Kidney epithelial cell (primary cell): ENCODE measurements around the gene MAPRE2. TPM values are rescaled to one million over a fixed set of nuclear protein-coding genes. Genes with fewer than 3 reads are reported as not detected.

ENCODE experiments used
- DNase-seq: peaks from one replicate; pipeline ENCODE4 v3.0.0-alpha.2; 2010; ENCODE audit warnings: low read depth
- H3K27me3 ChIP-seq: 2 replicates; pipeline ENCODE4 v1.6.0; 2011; ENCODE audit warnings: low read length; ENCODE audit not compliant: control insufficient read depth, insufficient read depth
- H3K36me3 ChIP-seq: 2 replicates; pipeline ENCODE4 v1.5.1; 2011; ENCODE audit warnings: low read length; ENCODE audit not compliant: control insufficient read depth, insufficient read depth
- H3K4me3 ChIP-seq: 2 replicates; pipeline ENCODE4 v1.5.1; 2011; ENCODE audit warnings: low read depth, mild to moderate bottlenecking, control low read depth, low read length
- CTCF ChIP-seq: IDR thresholded peaks from 2 replicates; pipeline ENCODE4 v1.5.1; 2011; ENCODE audit warnings: mild to moderate bottlenecking, moderate library complexity, low read length, control low read depth, inconsistent platforms; ENCODE audit not compliant: insufficient read depth, poor library complexity, severe bottlenecking
- total RNA-seq: library from RNA; depleted of rRNA; stranded (reverse); fragments of >200 nt; gene quantifications from 2 replicates; pipeline ENCODE4 v1.2.3, GENCODE V29; 2015

MAPRE2 gene
- total RNA-seq, 1 donor from 2014 or later, result 16.2 TPM

- H3K4me3 ChIP-seq, result no peak overlapping the region
- no peak for TF ChIP-seq CTCF
- H3K36me3 ChIP-seq, result no peaks in the 10 kb centered on the region
- H3K27me3 ChIP-seq, result no peaks in the 10 kb centered on the region
- no peak for DNase-seq
These were observed 2.2 kb upstream of the MAPRE2 start for GRCh38 chr18:35038881-35039491.

DNA sequence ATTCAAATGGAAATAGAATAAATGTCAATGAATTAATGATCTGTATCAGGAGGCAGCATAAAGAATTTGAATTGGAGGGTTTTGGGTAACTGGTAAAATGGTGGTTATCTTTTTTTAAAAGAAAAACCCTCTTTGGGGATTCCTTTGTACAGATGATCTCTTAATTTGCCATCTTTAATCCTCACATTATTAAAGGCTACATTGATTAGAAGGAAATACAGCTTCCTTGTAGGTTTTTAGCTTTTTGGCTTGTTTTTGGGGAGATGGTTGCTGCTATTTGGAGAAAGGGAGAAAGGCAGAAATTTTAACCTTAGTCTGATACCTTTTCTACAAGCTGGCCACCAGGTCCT, 600 bp upstream of the MAPRE2 start:
- Histone ChIP-seq H3K36me3 (no peaks in the 10 kb centered on the region), H3K27me3 (no peaks in the 10 kb centered on the region), H3K4me3 (peak overlapping the region; percentile 94)
- TF ChIP-seq CTCF, result no peak
- DNase-seq, result no peak

DNA sequence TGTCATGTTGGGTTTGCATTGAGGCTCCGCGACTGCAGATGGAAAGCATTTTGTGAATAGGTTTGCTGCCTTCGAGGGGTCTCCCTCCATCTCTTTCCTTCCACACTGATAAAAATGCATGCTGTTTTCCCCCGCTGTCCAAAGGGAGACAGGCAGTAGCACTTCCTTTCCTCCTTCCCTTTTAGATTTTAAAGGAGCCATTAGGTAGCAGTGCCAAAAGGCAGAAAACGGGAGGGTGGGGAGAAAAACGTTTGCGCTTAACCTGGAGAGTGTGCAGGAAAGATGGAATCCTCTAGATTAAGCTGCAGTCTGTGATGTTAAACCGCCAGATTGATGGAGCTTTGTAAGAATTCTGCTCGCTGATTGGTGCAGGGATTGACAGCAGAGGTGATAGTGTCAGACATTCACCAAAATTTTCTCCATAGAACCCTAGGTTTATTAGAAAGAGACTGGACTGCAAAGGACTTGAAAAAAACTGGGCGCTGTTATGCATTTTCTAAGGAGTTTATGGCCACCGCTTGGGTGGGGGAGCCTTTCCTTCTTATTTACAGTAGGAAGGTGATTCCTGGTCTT, 688 bp downstream of the MAPRE2 start:
- no peak for TF ChIP-seq CTCF
- peak overlapping the region; percentile 94 for H3K4me3 ChIP-seq
- no peaks in the 10 kb centered on the region for H3K36me3 ChIP-seq
- no peak for DNase-seq
- no peaks in the 10 kb centered on the region for H3K27me3 ChIP-seq

DNA sequence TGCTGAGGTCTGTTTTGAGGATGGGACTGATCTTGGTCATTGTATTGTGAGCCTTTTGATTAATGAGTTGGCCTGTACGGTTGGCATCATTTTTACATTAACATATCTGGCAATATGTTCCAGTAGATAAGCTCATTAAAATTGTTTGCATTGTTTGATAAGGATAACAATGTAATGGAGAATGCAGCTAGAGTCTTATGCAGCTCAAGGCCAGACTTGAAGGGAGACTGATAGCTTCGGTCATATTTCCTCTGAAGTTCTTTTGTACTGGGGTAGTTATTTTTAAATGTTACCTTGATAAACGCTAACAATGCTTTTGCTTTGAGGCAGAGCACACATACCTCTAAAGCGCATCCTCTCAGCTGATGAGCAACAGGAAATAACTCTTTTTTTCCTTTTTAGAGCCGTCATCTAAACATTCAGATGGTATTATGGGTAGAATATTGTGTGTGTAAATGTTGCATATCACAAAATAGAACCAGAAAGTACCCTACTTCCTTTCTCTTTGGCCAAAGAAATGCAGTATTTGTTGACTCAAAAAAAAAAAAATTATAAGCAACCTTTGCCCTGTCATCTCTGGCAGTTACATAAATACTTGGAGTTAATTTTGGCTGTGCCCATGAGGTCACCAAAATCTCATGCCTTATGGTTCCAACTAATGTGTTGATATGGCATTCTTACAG, 1.3 kb downstream of the MAPRE2 start:
- H3K4me3 ChIP-seq, result peak overlapping the region; percentile 94
- no peaks in the 10 kb centered on the region for H3K36me3 ChIP-seq
- TF ChIP-seq CTCF, result no peak
- H3K27me3 ChIP-seq, result no peaks in the 10 kb centered on the region
- no peak for DNase-seq

DNA sequence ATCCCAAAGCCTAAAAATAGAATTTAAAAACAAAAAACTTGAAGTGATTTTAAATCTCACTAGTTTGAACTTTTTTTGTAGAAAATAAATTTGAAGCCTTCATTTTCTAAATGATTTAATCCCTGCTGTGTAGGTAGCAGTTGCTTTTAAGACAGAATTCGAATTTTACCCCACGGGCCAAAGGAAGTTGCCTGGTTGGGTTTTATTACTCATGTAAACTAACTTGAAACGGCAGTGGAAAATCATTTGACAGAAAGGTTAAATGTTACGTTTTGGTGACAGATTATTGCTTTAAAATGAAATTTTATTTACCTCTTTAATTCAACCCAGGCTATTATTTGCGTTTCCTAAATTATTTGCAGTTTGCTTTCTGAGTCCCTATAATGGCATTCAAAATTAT, 2.0 kb downstream of the MAPRE2 start:
- H3K4me3 ChIP-seq, result no peak overlapping the region
- H3K27me3 ChIP-seq, result no peaks in the 10 kb centered on the region
- no peak for DNase-seq
- no peak for TF ChIP-seq CTCF
- no peaks in the 10 kb centered on the region for H3K36me3 ChIP-seq

- TF ChIP-seq CTCF, result no peak
- H3K4me3 ChIP-seq, result no peak overlapping the region
These were observed 3.9 kb downstream of the MAPRE2 start for GRCh38 chr18:35045121-35045520.

More at GRCh38 chr18:35045121-35045520, 3.9 kb downstream of the MAPRE2 start:
- Histone ChIP-seq H3K27me3 (no peaks in the 10 kb centered on the region), H3K36me3 (no peaks in the 10 kb centered on the region)
- DNase-seq, result no peak
